SKM-1 treated with dmso at 0.1 percent for 144 hours (cell line): Measurements from ENCODE around the gene RSBN1L.
"Not testable (repeated sequence)": the region's sequence is repeated elsewhere in the genome, so short reads cannot be mapped to it uniquely, and the experiment has no call there.

Experiments used
- DNase-seq: peaks from one replicate; lab custom pipeline; 2025; ENCODE audit not compliant: unreplicated experiment; lab: John Stamatoyannopoulos, UW

Gene RSBN1L

DNA sequence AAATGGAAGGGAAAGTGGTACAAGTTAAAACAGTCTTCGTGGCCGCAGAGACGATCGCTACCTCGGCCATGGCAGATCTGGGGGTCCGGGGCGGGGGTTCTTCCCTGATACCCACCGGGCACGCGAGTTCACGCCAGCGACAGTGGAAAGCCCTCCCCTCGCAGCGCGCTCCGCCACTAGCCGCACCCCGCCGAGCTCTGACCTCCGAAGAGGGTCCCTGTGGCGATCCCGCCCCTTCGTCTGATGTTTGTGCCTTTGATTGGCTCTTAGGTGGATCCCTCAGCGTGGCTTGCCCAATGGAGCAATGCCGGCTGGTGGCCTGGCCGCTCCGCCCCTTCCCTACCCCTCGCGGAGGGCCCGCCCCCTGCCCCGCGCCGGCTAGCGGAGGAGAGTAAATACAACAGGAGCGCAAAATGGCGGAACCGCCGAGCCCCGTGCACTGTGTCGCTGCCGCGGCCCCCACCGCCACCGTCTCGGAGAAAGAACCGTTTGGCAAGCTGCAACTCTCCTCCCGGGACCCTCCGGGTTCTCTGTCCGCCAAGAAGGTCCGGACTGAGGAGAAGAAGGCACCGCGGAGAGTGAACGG, at the start of gene RSBN1L:
RSBN1L (plus strand) TSS at position 403 of the 586 bp plus-strand sequence; CDS start at position 414, 11 bp downstream.
- peak; percentile 98 for DNase-seq

DNA sequence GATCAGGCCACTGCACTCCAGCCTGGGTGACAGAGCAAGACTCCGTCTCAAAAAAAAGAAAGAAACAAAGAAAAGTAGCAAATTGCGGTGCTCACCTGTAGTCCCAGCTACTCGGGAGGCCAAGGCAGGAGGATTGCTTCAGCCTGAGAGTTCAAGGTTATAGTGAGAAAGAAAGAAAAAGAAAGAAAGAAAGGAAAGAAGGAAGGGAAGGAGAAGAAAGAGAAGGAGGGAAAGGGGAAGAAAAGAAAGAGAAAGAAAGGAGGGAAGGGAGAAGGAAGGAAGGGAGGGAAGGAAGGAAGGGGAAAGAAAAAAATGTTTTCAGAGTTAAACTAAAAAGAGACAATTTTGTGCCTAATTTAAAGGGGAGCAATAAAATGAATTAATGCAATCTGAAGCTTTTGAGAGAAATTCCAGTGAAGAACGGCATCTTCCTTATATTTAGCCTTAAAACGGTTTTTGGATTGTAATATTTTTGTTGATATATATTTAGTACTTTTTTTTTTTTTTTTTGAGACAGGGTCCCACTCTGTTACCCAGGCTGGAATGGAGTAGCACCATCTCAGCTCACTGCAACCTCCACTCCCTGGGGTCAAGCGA, 47.4 kb upstream of the RSBN1L start:
- no peak for DNase-seq

DNA sequence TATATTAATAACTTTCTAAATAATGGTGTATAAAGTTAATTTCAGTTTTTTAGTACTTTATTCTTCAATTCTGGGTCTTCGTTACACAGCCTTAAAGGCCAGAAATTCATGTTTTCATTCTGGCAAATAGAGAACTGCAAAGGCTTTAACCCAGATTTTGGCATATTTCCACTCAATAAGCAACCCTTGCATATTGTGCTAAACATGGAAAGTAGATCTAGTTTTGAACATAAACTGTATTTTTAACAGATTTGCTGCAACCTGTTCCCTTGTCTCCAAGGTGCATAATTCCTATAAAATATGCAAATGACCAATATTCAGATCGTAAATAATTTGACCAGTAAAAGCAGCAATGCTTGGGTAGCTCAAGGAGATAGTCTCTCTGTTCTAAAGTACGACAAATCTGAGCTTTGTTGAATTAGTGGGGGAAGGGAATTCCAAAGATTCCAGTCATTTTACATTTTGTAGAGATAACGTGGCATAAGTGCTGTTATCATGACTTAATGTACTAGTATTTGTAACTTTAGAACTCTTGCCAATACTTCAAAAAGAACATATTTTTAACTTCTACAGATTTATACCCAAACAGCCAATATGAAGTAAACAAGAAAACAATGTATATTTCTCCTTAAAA, 46.4 kb upstream of the RSBN1L start:
- DNase-seq = no peak

DNA sequence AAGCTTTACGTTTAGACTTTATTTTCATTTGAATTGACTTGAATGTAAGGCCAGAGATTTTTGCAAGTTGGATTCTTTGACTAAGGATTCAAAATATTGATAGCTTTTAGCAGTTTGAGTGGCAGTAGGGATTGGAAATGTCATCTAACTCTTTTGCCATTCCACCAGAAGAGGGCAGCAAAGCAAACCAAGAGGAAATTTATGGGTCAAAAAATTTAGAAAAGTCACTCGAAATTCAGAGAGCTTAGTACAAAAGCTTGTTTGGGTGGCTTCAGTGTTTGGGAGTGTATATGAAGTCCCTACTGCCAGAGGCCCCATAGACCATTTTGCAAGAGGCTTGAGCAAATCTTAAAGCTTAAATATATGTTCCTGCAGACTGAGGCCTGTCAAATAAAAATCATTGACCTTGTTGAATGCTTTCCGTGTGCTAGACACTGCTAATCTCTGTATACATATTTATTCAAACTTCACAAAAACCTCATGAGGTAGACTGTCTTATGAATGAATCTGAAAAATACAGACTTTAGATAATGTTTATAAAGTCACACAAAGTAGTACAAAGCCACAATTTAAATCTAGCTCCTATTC, 44.6 kb upstream of the RSBN1L start:
- peak; percentile 27 for DNase-seq

DNA sequence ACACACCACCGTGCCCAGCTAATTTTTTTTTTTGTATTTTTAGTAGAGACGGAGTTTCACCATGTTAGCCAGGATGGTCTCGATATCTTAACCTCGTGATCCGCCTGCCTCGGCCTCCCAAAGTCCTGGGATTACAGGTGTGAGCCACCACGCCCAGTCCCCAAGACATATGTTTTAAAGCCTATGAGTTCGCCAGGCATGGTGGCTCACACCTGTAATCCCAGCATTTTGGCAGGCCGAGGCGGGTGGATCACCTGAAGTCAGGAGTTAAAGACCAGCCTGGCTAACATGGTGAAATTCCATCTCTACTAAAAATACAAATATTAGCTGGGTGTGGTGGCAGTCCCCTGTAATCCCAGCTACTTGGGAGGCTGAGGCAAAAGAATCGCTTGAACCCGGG, 43.4 kb upstream of the RSBN1L start:
- not testable (repeated sequence) for DNase-seq

DNA sequence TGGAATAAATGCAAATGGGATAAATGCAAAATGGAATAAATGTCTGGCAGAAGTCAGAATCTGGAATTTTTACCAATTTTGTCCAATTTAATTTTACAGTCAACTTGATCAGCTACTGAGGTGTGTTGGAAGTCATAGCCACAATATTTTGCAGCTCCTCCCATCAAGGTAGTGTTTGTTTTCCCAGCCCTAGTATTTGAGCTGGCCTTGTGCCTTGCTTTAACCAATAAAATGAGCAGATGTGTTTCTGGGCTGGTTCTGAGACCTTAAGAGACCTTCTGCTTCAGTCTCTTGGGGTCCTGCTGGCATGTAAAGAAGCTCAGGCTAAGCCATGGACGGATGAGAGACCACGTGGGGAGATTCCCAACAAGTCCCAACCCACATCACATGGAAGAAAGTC, 42.7 kb upstream of the RSBN1L start:
- DNase-seq = no peak

DNA sequence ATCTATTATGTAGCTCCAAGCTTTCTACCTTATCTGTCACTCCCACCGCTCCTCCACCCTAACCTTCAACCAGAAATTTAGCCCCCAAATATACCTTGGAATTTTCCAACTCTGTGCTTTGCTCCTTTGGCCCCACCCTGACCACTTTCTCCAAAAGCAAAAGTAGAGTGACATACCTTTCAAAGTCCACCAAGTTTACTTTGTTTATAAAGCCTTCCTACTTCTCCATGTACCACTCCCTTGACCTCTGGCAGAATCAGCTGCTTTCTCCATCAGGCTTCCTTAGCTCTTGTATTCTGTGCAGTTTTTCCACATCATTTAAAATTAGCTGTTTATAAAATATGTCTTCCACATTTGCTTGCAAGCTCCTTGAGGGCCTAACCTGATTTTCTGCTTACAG, 40.9 kb upstream of the RSBN1L start:
- DNase-seq = no peak

DNA sequence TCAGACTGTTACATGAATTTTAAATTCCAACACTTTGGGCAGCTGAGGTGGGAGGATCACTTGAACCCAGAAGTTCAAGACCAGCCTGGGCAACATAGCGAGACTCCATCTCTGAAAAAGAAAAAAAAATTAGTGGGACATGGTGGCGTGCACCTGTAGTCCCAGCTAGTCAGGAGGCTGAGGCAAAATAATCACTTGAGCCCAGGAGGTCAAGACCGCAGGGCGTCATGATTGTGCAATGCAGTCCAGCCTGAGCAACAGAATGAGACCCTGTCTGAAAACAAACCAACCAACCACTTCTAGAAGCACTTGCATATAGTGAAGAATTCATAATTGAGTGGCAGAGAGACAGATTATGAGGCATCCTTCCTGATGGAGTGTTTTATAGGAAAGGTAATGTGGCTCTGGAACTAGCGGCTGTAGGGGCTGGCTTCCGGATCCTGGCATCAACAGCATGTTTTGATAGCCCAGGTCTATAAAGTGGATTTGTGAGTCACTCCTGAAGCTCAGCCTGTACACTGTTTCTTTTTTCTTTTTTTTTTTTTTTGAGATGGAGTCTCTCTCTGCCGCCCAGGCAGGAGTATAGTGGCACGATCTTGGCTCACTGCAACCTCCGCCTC, 40.3 kb upstream of the RSBN1L start:
- no peak for DNase-seq

DNA sequence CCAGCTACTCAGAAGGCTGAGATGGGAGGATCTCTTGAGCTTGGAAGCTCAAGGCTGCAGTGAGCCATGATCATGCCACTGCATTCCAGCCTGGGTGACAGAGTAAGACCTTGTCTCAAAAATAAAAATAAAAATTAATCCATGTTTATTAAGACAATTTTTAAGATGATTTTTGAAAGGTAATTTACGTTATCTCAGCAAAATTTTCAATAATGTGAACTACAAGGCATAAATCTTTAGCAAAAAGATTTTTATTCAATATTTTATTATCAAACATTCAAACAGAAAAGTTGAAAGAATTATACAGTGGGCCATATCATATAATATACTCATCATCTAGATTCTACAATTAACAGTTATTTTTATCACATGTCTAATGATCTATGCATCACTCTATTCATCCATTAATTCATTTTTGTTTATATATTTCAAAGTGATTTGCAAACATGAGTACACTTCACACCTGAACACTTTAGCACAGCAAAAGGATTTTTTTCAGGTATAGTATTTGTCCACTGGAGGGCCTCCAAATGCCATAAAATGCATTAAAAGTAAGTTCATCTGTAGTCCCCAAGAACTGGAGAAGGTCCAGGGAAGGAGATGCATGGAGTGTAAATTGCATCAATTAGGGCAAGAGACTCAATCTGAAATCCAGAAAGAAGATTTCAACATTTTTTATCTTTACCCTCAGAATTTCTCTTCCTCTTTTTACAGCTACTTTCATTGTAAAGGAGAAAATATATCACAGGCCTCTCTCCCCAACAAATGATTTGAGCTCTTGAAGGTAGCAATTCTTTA, 38.6 kb upstream of the RSBN1L start:
- peak; percentile 94 for DNase-seq

DNA sequence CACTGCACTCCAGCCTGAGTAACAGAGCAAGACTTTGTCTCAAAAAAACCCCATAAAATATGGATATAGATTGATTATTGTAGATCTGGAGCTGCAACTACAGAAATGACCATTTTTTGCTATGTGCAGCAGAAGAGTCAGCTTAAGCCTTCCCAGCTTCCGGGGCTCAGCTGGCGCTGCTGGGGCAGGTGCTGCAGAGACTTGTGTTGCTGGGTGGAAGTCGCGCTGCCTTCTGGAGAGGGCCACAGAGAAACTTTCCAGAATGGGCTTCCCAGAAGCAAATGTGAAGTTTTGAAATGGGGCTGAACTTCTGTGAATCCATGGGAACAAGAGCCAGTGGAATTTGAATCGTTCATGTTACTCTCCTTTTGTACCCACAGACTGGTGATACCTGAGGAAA, 37.3 kb upstream of the RSBN1L start:
- no peak for DNase-seq

DNA sequence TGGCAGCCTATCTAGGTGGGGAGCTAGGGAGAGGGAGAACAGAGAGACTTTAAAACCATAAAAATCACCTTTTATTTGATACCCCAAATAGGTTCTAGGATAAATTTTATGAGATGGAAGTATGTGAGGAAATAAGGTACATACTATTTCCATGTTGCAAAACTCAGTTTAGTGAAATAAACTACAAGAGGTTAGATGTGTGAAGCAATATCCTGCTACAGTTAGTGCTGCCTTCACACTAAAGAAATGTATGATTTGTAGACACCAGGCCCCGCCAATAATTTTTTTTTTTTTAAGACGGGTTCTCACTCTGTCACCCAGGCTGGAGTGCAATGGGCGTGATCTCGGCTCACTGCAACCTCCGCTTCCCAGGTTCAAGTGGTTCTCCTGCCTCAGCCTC, 34.4 kb upstream of the RSBN1L start:
- peak; percentile 56 for DNase-seq

DNA sequence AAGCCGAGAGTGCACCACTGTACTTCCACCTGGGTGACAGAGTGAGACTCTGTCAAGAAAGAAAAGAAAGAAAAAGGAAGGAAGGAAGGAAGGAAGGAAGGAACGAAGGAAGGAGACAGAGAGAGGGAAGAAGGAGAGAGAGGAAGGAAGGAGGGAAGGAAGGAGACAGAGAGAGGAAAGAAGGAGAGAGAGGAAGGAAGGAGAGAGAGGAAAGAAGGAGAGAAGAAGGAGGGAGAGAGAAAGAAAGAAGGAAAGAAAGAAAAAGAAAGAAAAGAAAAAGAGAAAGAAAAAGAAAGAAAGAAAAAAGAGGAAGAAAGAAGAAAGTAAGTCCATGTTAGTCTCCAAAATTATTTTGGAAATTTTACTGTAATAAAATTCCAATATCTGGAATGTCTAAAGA, 33.4 kb upstream of the RSBN1L start:
- no peak for DNase-seq

DNA sequence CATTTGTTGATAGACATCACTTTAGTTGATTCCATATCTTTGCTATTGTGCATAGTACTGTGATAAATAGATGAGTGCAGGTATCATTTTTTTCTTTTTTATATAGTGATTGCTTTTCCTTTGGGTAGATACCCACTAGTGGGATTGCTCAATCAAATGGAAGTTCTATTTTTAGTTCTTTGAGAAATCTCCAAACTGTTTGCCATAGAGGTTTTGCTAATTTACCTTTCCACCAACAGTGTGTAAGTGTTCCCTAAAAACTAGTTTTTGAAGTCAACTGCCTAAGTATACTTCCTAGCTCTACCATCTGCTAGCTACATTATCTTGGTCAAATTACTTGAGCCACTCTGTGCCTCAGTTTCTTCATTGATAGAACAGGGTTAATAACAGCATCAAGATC, 31.5 kb upstream of the RSBN1L start:
- no peak for DNase-seq

DNA sequence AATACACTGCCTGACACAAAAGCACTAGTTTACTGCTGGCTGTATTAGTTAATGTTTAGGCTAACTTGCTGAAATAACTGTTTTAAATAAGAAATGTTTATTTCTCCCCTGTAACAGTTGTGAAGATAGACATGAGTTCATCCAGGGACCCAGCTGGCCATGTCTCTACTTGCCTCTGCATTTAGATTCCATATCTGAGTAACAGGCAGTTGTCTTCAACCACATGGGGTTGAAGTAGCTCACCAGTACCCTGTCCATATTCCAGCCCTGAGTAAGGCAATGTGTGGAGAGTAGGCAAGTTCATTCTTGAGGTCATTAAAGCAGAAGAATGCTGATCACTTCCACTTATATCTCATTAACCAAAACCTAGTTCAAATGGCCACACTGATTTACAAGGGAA, 31.1 kb upstream of the RSBN1L start:
- DNase-seq = no peak

DNA sequence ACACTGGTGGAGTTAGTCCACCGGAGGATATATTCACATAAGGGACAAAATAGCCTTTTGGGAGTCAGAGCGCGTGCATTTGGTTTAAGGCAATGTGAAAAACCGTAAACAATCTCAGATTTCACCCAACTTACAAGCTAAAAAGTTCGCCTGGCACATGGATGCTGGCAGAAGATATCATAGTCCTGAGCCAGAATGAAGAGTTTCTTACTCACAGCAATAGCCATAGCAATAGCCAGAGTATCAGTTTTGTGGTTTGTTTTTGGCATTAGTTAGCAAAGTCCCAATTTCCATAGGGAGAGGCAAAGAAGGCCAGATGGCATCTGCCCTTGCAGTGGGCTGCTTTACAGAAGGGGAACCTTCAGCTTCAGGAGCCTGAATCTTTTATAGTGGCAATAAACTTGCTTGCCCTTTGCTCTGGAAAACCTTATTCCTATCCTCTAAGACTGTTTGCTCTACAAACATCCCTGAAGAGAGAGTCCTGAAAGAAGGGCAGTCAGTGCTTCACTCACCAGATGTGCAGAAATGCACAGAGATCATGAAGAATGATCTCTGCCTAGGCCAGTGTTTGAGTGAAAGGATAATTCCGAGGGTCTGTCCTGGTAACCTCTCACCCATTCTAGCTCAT, 28.7 kb upstream of the RSBN1L start:
- no peak for DNase-seq

DNA sequence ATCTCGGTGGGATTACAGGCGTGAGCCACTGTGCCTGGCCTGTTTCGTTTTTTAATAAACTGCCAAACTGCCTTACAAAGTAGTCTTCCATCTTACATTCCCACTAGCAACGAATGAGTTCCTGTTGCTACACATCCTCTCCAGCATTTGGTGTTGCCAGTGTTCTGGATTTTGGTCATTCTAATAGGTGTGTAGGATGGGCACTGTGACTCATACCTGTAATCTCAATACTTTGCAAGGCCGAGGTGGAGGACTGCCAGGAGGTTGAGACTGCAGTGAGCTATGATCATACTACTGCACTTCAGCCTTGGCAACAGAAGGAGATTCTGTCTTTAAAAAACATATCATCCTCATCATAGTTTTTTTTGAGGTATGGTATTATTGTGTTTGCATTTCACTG, 21.4 kb upstream of the RSBN1L start:
- no peak for DNase-seq

DNA sequence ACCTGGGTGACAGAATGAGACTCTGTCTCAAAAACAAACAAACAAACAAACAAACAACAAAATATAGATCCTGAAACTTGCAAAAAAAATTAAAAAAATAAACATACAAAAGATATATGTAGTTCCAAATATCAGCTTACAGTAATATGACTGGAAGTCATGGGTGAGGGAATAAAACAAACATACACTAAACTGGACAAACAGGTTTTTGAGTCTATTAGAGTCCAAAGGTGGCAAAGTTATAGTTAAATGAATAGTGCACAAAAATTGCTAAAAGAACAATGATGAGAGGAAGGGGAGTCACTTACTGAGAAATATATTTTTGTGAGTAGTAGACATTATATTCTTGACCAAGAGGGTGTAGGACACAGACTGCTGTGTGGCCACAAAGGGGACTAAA, 16.7 kb upstream of the RSBN1L start:
- no peak for DNase-seq

DNA sequence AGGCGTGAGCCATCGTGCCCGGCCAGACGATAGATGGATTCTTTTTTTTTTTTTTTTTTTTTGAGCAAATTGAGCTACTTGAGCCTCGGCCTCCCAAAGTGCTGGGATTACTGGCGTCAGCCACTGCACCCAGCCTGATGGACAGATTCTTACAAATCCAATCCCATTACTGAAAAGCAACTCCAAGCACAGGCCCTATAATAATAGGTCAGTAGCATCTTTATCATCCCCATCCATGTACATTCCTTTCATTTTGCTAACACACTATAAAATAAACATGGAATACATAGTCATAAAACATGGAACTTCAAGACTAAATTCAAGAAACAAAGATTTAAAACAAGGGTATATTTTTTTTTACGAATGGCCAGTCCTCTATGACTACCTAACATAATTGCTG, 16.0 kb upstream of the RSBN1L start:
- DNase-seq = no peak

DNA sequence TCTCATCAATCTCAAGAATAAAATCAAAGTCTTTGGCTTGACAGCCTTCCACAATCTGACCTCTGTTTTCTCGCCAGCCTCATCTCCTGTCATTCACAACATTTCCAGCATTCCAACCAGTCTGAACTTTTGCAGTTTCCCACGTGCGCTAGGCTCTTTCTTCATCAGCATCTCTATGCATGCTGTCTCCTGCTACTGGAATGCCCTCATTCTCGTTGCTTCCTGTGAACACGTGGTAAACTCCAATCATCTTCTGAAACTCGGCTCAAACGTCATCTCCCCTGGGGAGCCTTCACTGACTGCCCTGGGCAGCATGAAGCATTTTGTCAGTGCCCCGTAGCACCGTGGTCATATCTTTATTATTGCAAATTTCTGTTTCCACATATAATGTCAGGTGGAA, 12.2 kb upstream of the RSBN1L start:
- no peak for DNase-seq

DNA sequence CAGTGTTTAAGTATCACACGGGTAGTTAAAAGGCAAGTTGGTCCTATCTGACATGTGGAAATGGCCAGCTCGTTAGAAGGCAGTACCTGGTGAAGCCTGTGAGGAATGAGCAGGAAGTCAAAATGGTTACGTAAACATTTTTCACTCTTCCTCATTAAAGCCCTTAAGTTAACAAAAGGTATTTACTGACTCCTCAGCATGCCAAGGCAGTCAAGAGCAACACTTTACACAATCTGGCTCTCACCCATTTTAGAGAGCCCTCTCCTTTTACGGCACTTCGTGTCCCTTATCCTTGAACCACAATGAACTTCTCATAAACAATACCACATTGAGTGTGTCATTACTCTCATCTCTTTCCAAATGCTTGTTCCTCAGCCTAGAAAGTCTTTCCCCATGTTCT, 11.0 kb upstream of the RSBN1L start:
- peak; percentile 93 for DNase-seq
